Esophagus squamous epithelium (tissue), 4 donors: ENCODE data around the gene RASSF7.

Experiments used
- POLR2A ChIP-seq, 4 donors: fragments of 450-650 bp; IDR thresholded peaks; one replicate each; pipeline ENCODE4 v1.6.1; 2017; ENCODE audit warnings: antibody characterized with exemption in 4 of 4, mild to moderate bottlenecking in 4 of 4, moderate library complexity in 3 of 4
- TF ChIP-seq, protein P1 (sequence below), 6 experiments: fragments of 450-650 bp in 4 of 6; fragments of 200-600 bp in 2 of 6; sonication (generic) in 2 of 6; IDR thresholded peaks; one replicate each; pipeline ENCODE4 v1.5.1; 2016 to 2019; ENCODE audit warnings: antibody characterized with exemption in 6 of 6, mild to moderate bottlenecking in 4 of 6, moderate library complexity in 4 of 6

DNA sequence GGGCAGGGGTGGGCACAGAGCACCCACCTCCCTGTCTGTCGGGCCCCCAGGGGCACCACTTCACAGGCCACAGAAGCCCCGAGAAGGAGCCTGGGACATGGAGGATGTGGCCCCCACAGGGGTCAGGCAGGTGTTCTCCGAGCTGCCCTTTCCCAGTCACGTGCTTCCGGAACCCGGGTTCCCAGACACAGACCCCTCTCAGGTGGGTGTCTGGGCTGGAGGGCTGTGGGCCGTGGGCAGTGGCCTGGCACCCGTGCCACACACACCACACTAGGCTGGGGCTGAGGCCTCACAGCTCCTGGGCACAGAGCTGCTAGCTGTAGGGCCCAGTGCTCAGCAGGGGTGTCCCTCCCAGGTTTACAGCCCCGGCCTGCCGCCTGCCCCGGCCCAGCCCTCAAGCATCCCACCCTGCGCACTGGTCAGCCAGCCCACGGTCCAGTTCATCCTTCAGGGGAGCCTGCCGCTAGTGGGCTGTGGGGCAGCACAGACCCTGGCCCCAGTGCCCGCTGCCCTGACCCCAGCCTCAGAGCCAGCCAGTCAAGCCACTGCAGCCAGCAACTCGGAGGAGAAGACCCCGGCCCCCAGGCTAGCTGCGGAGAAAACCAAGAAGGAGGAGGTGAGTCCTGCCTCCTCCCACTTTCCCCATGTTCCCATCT, 49.5 kb downstream of the RASSF7 start:
- TF ChIP-seq, protein P1, sequence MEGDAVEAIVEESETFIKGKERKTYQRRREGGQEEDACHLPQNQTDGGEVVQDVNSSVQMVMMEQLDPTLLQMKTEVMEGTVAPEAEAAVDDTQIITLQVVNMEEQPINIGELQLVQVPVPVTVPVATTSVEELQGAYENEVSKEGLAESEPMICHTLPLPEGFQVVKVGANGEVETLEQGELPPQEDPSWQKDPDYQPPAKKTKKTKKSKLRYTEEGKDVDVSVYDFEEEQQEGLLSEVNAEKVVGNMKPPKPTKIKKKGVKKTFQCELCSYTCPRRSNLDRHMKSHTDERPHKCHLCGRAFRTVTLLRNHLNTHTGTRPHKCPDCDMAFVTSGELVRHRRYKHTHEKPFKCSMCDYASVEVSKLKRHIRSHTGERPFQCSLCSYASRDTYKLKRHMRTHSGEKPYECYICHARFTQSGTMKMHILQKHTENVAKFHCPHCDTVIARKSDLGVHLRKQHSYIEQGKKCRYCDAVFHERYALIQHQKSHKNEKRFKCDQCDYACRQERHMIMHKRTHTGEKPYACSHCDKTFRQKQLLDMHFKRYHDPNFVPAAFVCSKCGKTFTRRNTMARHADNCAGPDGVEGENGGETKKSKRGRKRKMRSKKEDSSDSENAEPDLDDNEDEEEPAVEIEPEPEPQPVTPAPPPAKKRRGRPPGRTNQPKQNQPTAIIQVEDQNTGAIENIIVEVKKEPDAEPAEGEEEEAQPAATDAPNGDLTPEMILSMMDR (IDR thresholded peaks at IDR 0.05): no peak
- TF ChIP-seq POLR2A (IDR thresholded peaks at IDR 0.05): no peak
